Uterus (tissue), 4 donors: ENCODE results near the gene ADCY3. TPM values are rescaled to one million over a fixed set of nuclear protein-coding genes. Genes with fewer than 3 reads are reported as not detected.

Experiments used
- DNase-seq, 2 donors: peaks; one replicate each; pipeline ENCODE4 v3.0.0-alpha.2; 2019 to 2020
- H3K27ac ChIP-seq, 2 donors: fragments of 200-600 bp; sonication (generic); 1 replicate in 1 of 2; 2 replicates in 1 of 2; pipeline ENCODE4 v1.5.1; 2016 to 2018
- H3K27me3 ChIP-seq, 2 donors: fragments of 200-600 bp; sonication (generic); one replicate each; pipeline ENCODE4 v1.5.1; 2018 to 2019; ENCODE audit warnings: control low read depth in 1 of 2
- H3K36me3 ChIP-seq, 2 donors: fragments of 200-600 bp; sonication (generic); one replicate each; pipeline ENCODE4 v1.5.1; 2019; ENCODE audit warnings: control low read depth in 1 of 2
- H3K4me1 ChIP-seq, 2 donors: fragments of 200-600 bp; sonication (generic); one replicate each; pipeline ENCODE4 v1.5.1; 2018 to 2019; ENCODE audit warnings: control low read depth in 1 of 2
- H3K4me3 ChIP-seq, 2 donors: fragments of 200-600 bp; sonication (generic); 1 replicate in 1 of 2; 2 replicates in 1 of 2; pipeline ENCODE4 v1.5.1; 2018 to 2019; ENCODE audit warnings: mild to moderate bottlenecking in 1 of 2
- H3K9me3 ChIP-seq, 2 donors: fragments of 200-600 bp; sonication (generic); one replicate each; pipeline ENCODE4 v1.5.1; 2019; ENCODE audit warnings: control low read depth in 1 of 2
- CTCF ChIP-seq, 4 experiments: fragments of 200-600 bp in 2 of 4; fragments of 450-650 bp in 2 of 4; sonication (generic) in 2 of 4; IDR thresholded peaks; one replicate each; pipeline ENCODE4 v1.5.1; 2016 to 2019; ENCODE audit warnings: antibody characterized with exemption in 4 of 4, mild to moderate bottlenecking in 2 of 4, moderate library complexity in 1 of 4
- POLR2A ChIP-seq, 2 donors: fragments of 450-650 bp; IDR thresholded peaks; one replicate each; pipeline ENCODE4 v1.6.1; 2016; ENCODE audit warnings: antibody characterized with exemption in 2 of 2, mild to moderate bottlenecking in 1 of 2, moderate library complexity in 1 of 2
- intact Hi-C: fragments of 100-400 bp; cut with DNase I; formaldehyde crosslinking; loops from one replicate; pipeline ENCODE4 v1.15.1; 2023; ENCODE audit warnings: low total_unique reads
- total RNA-seq, 4 donors: library from RNA; depleted of rRNA in 3 of 4; stranded (reverse); fragments of >200 nt in 3 of 4; gene quantifications; one replicate each; pipeline versions ENCODE4 v1.1.0 to v1.2.4, GENCODE V29; 2014 to 2023
- donor health status: DM: yes; HTN: yes; CAD: no.

Gene ADCY3
- total RNA-seq, 4 donors from 2014 or later: 37.9 to 104 (median 51.7) TPM

- no peak for TF ChIP-seq CTCF (IDR thresholded peaks at IDR 0.05)
- TF ChIP-seq POLR2A (IDR thresholded peaks at IDR 0.05): no peak
- no peaks in the 10 kb centered on the region for H3K4me1 ChIP-seq
- no peak overlapping the region for H3K4me3 ChIP-seq
- no peak overlapping the region for H3K27ac ChIP-seq
- DNase-seq: peak in 1 of 2 donors; percentile 2
- intact Hi-C loops: no loop called here
- H3K27me3 ChIP-seq: no peaks in the 10 kb centered on the region
- H3K36me3 ChIP-seq: no peaks in the 10 kb centered on the region
- H3K9me3 ChIP-seq: no peaks in the 10 kb centered on the region
Measured at GRCh38 chr2:24816404-24816803, 103.6 kb downstream of the ADCY3 start.

- Histone ChIP-seq H3K9me3 (no peaks in the 10 kb centered on the region), H3K27ac (no peak overlapping the region), H3K27me3 (no peaks in the 10 kb centered on the region), H3K4me3 (no peak overlapping the region), H3K36me3 (no peaks in the 10 kb centered on the region), H3K4me1 (no peaks in the 10 kb centered on the region)
- DNase-seq: peak in 1 of 2 donors; percentile 1
- no peak for TF ChIP-seq POLR2A (IDR thresholded peaks at IDR 0.05)
- no peak for TF ChIP-seq CTCF (IDR thresholded peaks at IDR 0.05)
- intact Hi-C loops: no loop called here
Measured at GRCh38 chr2:24815171-24815570, 104.9 kb downstream of the ADCY3 start.

GRCh38 chr2:24814516-24814915, 105.5 kb downstream of the ADCY3 start:
- H3K36me3 ChIP-seq: no peaks in the 10 kb centered on the region
- H3K9me3 ChIP-seq: no peaks in the 10 kb centered on the region
- intact Hi-C loops: no loop called here
- DNase-seq: peak in 1 of 2 donors; percentile 2
- no peak overlapping the region for H3K4me3 ChIP-seq
- H3K4me1 ChIP-seq: no peaks in the 10 kb centered on the region
- TF ChIP-seq CTCF (IDR thresholded peaks at IDR 0.05) (no peak), POLR2A (IDR thresholded peaks at IDR 0.05) (no peak)
- no peak overlapping the region for H3K27ac ChIP-seq
- H3K27me3 ChIP-seq: no peaks in the 10 kb centered on the region

- Histone ChIP-seq H3K36me3 (no peaks in the 10 kb centered on the region), H3K4me3 (no peak overlapping the region), H3K27ac (no peak overlapping the region), H3K9me3 (no peaks in the 10 kb centered on the region), H3K4me1 (no peaks in the 10 kb centered on the region), H3K27me3 (no peaks in the 10 kb centered on the region)
- intact Hi-C loops: no loop called here
- no peak for TF ChIP-seq POLR2A (IDR thresholded peaks at IDR 0.05)
- no peak for TF ChIP-seq CTCF (IDR thresholded peaks at IDR 0.05)
- peak in 1 of 2 donors; percentile 4 for DNase-seq
Measured at GRCh38 chr2:24813691-24814137, 106.3 kb downstream of the ADCY3 start.

GRCh38 chr2:24809316-24810007, 110.6 kb downstream of the ADCY3 start:
- intact Hi-C loops: no loop called here
- no peak for DNase-seq
- H3K4me1 ChIP-seq: no peaks in the 10 kb centered on the region

More at GRCh38 chr2:24809316-24810007, 110.6 kb downstream of the ADCY3 start:
- Histone ChIP-seq H3K27me3 (no peaks in the 10 kb centered on the region), H3K36me3 (no peaks in the 10 kb centered on the region), H3K4me3 (no peak overlapping the region), H3K27ac (no peak overlapping the region), H3K9me3 (no peaks in the 10 kb centered on the region)
- TF ChIP-seq POLR2A (IDR thresholded peaks at IDR 0.05) (no peak), CTCF (IDR thresholded peaks at IDR 0.05) (no peak)
